ENCODE results near the gene MRPS30.

DNA sequence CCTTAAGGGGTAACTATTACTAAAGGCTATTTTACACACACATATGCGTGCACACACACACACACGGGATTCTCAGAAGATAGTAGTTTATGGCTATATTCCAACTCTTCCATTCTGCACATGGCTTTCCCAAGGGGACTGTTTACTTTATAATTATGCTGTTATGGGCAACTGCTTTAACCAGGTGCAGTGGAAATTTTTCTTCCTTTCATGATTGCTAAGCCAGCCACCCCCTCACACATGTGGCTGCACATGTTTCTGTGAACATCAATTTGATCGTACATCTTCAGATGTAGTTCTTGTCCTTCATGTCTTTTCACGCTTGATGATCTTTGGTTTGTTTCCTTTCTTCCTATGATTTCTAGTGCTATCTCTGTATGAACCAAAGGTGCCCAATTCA, 37.0 kb downstream of the MRPS30 start:
- TF ChIP-seq CTCF (IDR thresholded peaks at IDR 0.05) (no peak), POLR2A (IDR thresholded peaks at IDR 0.05) (no peak)

Data from testis (tissue), 2 donors.